Anterior cingulate cortex (tissue), 58 donors: Measurements from ENCODE around the gene FYCO1.
A peak's percentile ranks its signal among the peaks of the same experiment; 100 is the strongest.
"Not testable (repeated sequence)": the region's sequence is repeated elsewhere in the genome, so short reads cannot be mapped to it uniquely, and the experiment has no call there.

Source experiments
- DNase-seq, 58 donors: peaks; one replicate each; lab custom pipeline; 2025; lab: John Stamatoyannopoulos, UW

FYCO1 gene

GRCh38 chr3:46012246-46012645, 16.6 kb upstream of the FYCO1 start:
- DNase-seq = no peak

GRCh38 chr3:46010519-46011113, 15.0 kb upstream of the FYCO1 start:
- no peak for DNase-seq

GRCh38 chr3:46008058-46008457, 12.4 kb upstream of the FYCO1 start:
- DNase-seq = no peak

- no peak for DNase-seq
Measured at GRCh38 chr3:46007280-46007679, 11.7 kb upstream of the FYCO1 start.

GRCh38 chr3:46006238-46007032, 10.8 kb upstream of the FYCO1 start:
- no peak for DNase-seq

GRCh38 chr3:46003706-46004105, 8.1 kb upstream of the FYCO1 start:
- DNase-seq = not testable (repeated sequence)

- peak in 6 of 58 donors; percentile 2 to 36 (median 11) for DNase-seq
Measured at GRCh38 chr3:46001178-46001577, 5.6 kb upstream of the FYCO1 start.

- DNase-seq = no peak
Measured at GRCh38 chr3:45997942-45998341, 2.3 kb upstream of the FYCO1 start.

GRCh38 chr3:45997499-45997898, 1.9 kb upstream of the FYCO1 start:
- not testable (repeated sequence) for DNase-seq

- peak in 3 of 58 donors; percentile 12 to 31 (median 22) for DNase-seq
Measured at GRCh38 chr3:45994419-45995235, 997 bp downstream of the FYCO1 start.

GRCh38 chr3:45993421-45994027, 2.1 kb downstream of the FYCO1 start:
- no peak for DNase-seq

GRCh38 chr3:45992821-45993221, 2.8 kb downstream of the FYCO1 start:
- no peak for DNase-seq

- no peak for DNase-seq
Measured at GRCh38 chr3:45992133-45992729, 3.4 kb downstream of the FYCO1 start.

GRCh38 chr3:45991341-45991740, 4.3 kb downstream of the FYCO1 start:
- DNase-seq = no peak

- DNase-seq = no peak
Measured at GRCh38 chr3:45990181-45990580, 5.4 kb downstream of the FYCO1 start.

- no peak for DNase-seq
Measured at GRCh38 chr3:45988804-45989203, 6.8 kb downstream of the FYCO1 start.

GRCh38 chr3:45988362-45988761, 7.3 kb downstream of the FYCO1 start:
- DNase-seq = peak in 1 of 58 donors; percentile 39

GRCh38 chr3:45987368-45988291, 8.0 kb downstream of the FYCO1 start:
- DNase-seq = peak in 45 of 58 donors; percentile 9 to 83 (median 38)

GRCh38 chr3:45986303-45986982, 9.2 kb downstream of the FYCO1 start:
- no peak for DNase-seq
